ENCODE results near the gene DLGAP3.

Gene DLGAP3

GRCh38 chr1:34917017-34917416 lies 12.4 kb downstream of the DLGAP3 start:
- H3K9ac ChIP-seq (ENCODE audit: low read depth, low read length, poor library complexity), result no peak overlapping the region
- H3K4me2 ChIP-seq (ENCODE audit: insufficient read depth, low read length, poor library complexity, severe bottlenecking), result no peak overlapping the region
- no peak overlapping the region for H3K18ac ChIP-seq (ENCODE audit: low read length)
- H3K4ac ChIP-seq (ENCODE audit: low read length), result no peak overlapping the region
- no CpG with 5 or more reads among the region's 6 CpGs for WGBS, 2 donors (ENCODE audit: extremely low coverage in 2 of 2, insufficient read length in 2 of 2, insufficient replicate concordance in 1 of 2)
- peaks cover 0 to 11% (median 0%) of the 10 kb centered on the region in 3 experiments for H3K27me3 ChIP-seq (ENCODE audit: control insufficient read depth in 3 of 3, insufficient read depth in 3 of 3, low read depth in 1 of 3, low read length in 3 of 3)
- peaks cover 6 to 10% of the 10 kb centered on the region in 2 donors for H3K4me1 ChIP-seq (ENCODE audit: control insufficient read depth in 2 of 2, insufficient read depth in 1 of 2, low read depth in 1 of 2, low read length in 2 of 2)
- no peaks in the 10 kb centered on the region for H3K79me1 ChIP-seq (ENCODE audit: low read depth, low read length)
- H3K36me3 ChIP-seq (replicated peaks in 1 of 2; ENCODE audit: control insufficient read depth in 2 of 2, insufficient read depth in 2 of 2, low read length in 2 of 2), result no peaks in the 10 kb centered on the region
- H2BK12ac ChIP-seq (ENCODE audit: low read length), result no peak overlapping the region
- H2AFZ ChIP-seq (ENCODE audit: low read length), result no peak overlapping the region
- no peak for DNase-seq (ENCODE audit: low spot score)
- H2BK5ac ChIP-seq (ENCODE audit: low read length), result no peak overlapping the region
- H2AK5ac ChIP-seq (ENCODE audit: low read depth, low read length), result no peak overlapping the region
- H4K91ac ChIP-seq (ENCODE audit: low read depth, low read length, poor library complexity), result no peak overlapping the region
- H3K23ac ChIP-seq (ENCODE audit: low read depth, low read length, poor library complexity), result no peak overlapping the region
- no peaks in the 10 kb centered on the region for H3K9me3 ChIP-seq (replicated peaks in 1 of 2; ENCODE audit: control insufficient read depth in 2 of 2, insufficient read depth in 1 of 2, low read depth in 1 of 2, low read length in 2 of 2)
- H3K4me3 ChIP-seq (ENCODE audit: low read length in 2 of 2), result no peak overlapping the region
- no peak overlapping the region for H2BK15ac ChIP-seq (ENCODE audit: low read length)
- H3K27ac ChIP-seq (replicated peaks; ENCODE audit: low read length), result no peak overlapping the region
- H2BK120ac ChIP-seq (ENCODE audit: low read depth, low read length), result no peak overlapping the region
- no peak overlapping the region for H3K14ac ChIP-seq (ENCODE audit: low read length)
- H4K8ac ChIP-seq (ENCODE audit: low read depth, low read length), result no peak overlapping the region

- no peak overlapping the region for H3K9ac ChIP-seq (ENCODE audit: low read depth, low read length, poor library complexity)
- H3K36me3 ChIP-seq (replicated peaks in 1 of 2; ENCODE audit: control insufficient read depth in 2 of 2, insufficient read depth in 2 of 2, low read length in 2 of 2), result no peaks in the 10 kb centered on the region
- no peak overlapping the region for H4K91ac ChIP-seq (ENCODE audit: low read depth, low read length, poor library complexity)
- H3K14ac ChIP-seq (ENCODE audit: low read length), result no peak overlapping the region
- no CpG with 5 or more reads among the region's 4 CpGs for WGBS, 2 donors (ENCODE audit: extremely low coverage in 2 of 2, insufficient read length in 2 of 2, insufficient replicate concordance in 1 of 2)
- no peaks in the 10 kb centered on the region for H3K9me3 ChIP-seq (replicated peaks in 1 of 2; ENCODE audit: control insufficient read depth in 2 of 2, insufficient read depth in 1 of 2, low read depth in 1 of 2, low read length in 2 of 2)
- H3K18ac ChIP-seq (ENCODE audit: low read length), result no peak overlapping the region
- H3K4me2 ChIP-seq (ENCODE audit: insufficient read depth, low read length, poor library complexity, severe bottlenecking), result no peak overlapping the region
- no peak overlapping the region for H3K4ac ChIP-seq (ENCODE audit: low read length)
- no peak overlapping the region for H2BK15ac ChIP-seq (ENCODE audit: low read length)
- H2BK120ac ChIP-seq (ENCODE audit: low read depth, low read length), result no peak overlapping the region
- no peak overlapping the region for H2AFZ ChIP-seq (ENCODE audit: low read length)
- H2BK12ac ChIP-seq (ENCODE audit: low read length), result no peak overlapping the region
- H2AK5ac ChIP-seq (ENCODE audit: low read depth, low read length), result peak overlapping the region; percentile 27
- no peak overlapping the region for H3K4me3 ChIP-seq (ENCODE audit: low read length in 2 of 2)
- H4K8ac ChIP-seq (ENCODE audit: low read depth, low read length), result no peak overlapping the region
- H3K27me3 ChIP-seq (ENCODE audit: control insufficient read depth in 3 of 3, insufficient read depth in 3 of 3, low read depth in 1 of 3, low read length in 3 of 3), result peaks cover 0 to 11% (median 0%) of the 10 kb centered on the region in 3 experiments
- peaks cover 6 to 10% of the 10 kb centered on the region in 2 donors for H3K4me1 ChIP-seq (ENCODE audit: control insufficient read depth in 2 of 2, insufficient read depth in 1 of 2, low read depth in 1 of 2, low read length in 2 of 2)
- no peak overlapping the region for H3K23ac ChIP-seq (ENCODE audit: low read depth, low read length, poor library complexity)
- H3K79me1 ChIP-seq (ENCODE audit: low read depth, low read length), result no peaks in the 10 kb centered on the region
- no peak overlapping the region for H2BK5ac ChIP-seq (ENCODE audit: low read length)
- H3K27ac ChIP-seq (replicated peaks; ENCODE audit: low read length), result no peak overlapping the region
- DNase-seq (ENCODE audit: low spot score), result no peak
Observed at GRCh38 chr1:34916104-34916503, 13.3 kb downstream of the DLGAP3 start.

GRCh38 chr1:34915521-34915920 lies 13.9 kb downstream of the DLGAP3 start:
- Histone ChIP-seq H3K36me3 (replicated peaks in 1 of 2; ENCODE audit: control insufficient read depth in 2 of 2, insufficient read depth in 2 of 2, low read length in 2 of 2) (no peaks in the 10 kb centered on the region), H3K18ac (ENCODE audit: low read length) (no peak overlapping the region), H3K79me1 (ENCODE audit: low read depth, low read length) (no peaks in the 10 kb centered on the region), H3K4ac (ENCODE audit: low read length) (no peak overlapping the region), H2AFZ (ENCODE audit: low read length) (no peak overlapping the region), H2BK15ac (ENCODE audit: low read length) (no peak overlapping the region), H2BK120ac (ENCODE audit: low read depth, low read length) (no peak overlapping the region), H2BK5ac (ENCODE audit: low read length) (no peak overlapping the region), H3K27ac (replicated peaks; ENCODE audit: low read length) (no peak overlapping the region), H3K27me3 (ENCODE audit: control insufficient read depth in 3 of 3, insufficient read depth in 3 of 3, low read depth in 1 of 3, low read length in 3 of 3) (peaks cover 0 to 10% (median 0%) of the 10 kb centered on the region in 3 experiments), H3K4me1 (ENCODE audit: control insufficient read depth in 2 of 2, insufficient read depth in 1 of 2, low read depth in 1 of 2, low read length in 2 of 2) (peaks cover 6 to 10% of the 10 kb centered on the region in 2 donors), H2AK5ac (ENCODE audit: low read depth, low read length) (no peak overlapping the region), H4K91ac (ENCODE audit: low read depth, low read length, poor library complexity) (no peak overlapping the region), H3K9ac (ENCODE audit: low read depth, low read length, poor library complexity) (no peak overlapping the region), H4K8ac (ENCODE audit: low read depth, low read length) (no peak overlapping the region), H3K14ac (ENCODE audit: low read length) (no peak overlapping the region), H3K4me3 (ENCODE audit: low read length in 2 of 2) (no peak overlapping the region), H2BK12ac (ENCODE audit: low read length) (no peak overlapping the region), H3K4me2 (ENCODE audit: insufficient read depth, low read length, poor library complexity, severe bottlenecking) (no peak overlapping the region), H3K9me3 (replicated peaks in 1 of 2; ENCODE audit: control insufficient read depth in 2 of 2, insufficient read depth in 1 of 2, low read depth in 1 of 2, low read length in 2 of 2) (no peaks in the 10 kb centered on the region), H3K23ac (ENCODE audit: low read depth, low read length, poor library complexity) (no peak overlapping the region)
- WGBS, 2 donors (ENCODE audit: extremely low coverage in 2 of 2, insufficient read length in 2 of 2, insufficient replicate concordance in 1 of 2), result no CpG with 5 or more reads among the region's 5 CpGs
- no peak for DNase-seq (ENCODE audit: low spot score)

GRCh38 chr1:34914958-34915357 lies 14.5 kb downstream of the DLGAP3 start:
- no peak overlapping the region for H3K18ac ChIP-seq (ENCODE audit: low read length)
- peaks cover 6 to 10% of the 10 kb centered on the region in 2 donors for H3K4me1 ChIP-seq (ENCODE audit: control insufficient read depth in 2 of 2, insufficient read depth in 1 of 2, low read depth in 1 of 2, low read length in 2 of 2)
- no peak overlapping the region for H2BK12ac ChIP-seq (ENCODE audit: low read length)
- H3K14ac ChIP-seq (ENCODE audit: low read length), result no peak overlapping the region
- no peaks in the 10 kb centered on the region for H3K79me1 ChIP-seq (ENCODE audit: low read depth, low read length)
- no peak overlapping the region for H3K23ac ChIP-seq (ENCODE audit: low read depth, low read length, poor library complexity)
- peaks cover 0 to 5% (median 0%) of the 10 kb centered on the region in 3 experiments for H3K27me3 ChIP-seq (ENCODE audit: control insufficient read depth in 3 of 3, insufficient read depth in 3 of 3, low read depth in 1 of 3, low read length in 3 of 3)
- H2BK5ac ChIP-seq (ENCODE audit: low read length), result no peak overlapping the region
- no peak overlapping the region for H2BK15ac ChIP-seq (ENCODE audit: low read length)
- no peak overlapping the region for H3K4ac ChIP-seq (ENCODE audit: low read length)
- H3K4me3 ChIP-seq (ENCODE audit: low read length in 2 of 2), result no peak overlapping the region
- H3K9ac ChIP-seq (ENCODE audit: low read depth, low read length, poor library complexity), result no peak overlapping the region
- no peak for DNase-seq (ENCODE audit: low spot score)
- H4K8ac ChIP-seq (ENCODE audit: low read depth, low read length), result no peak overlapping the region
- H3K9me3 ChIP-seq (replicated peaks in 1 of 2; ENCODE audit: control insufficient read depth in 2 of 2, insufficient read depth in 1 of 2, low read depth in 1 of 2, low read length in 2 of 2), result no peaks in the 10 kb centered on the region
- H3K36me3 ChIP-seq (replicated peaks in 1 of 2; ENCODE audit: control insufficient read depth in 2 of 2, insufficient read depth in 2 of 2, low read length in 2 of 2), result no peaks in the 10 kb centered on the region
- no peak overlapping the region for H3K27ac ChIP-seq (replicated peaks; ENCODE audit: low read length)
- no peak overlapping the region for H4K91ac ChIP-seq (ENCODE audit: low read depth, low read length, poor library complexity)
- no peak overlapping the region for H2AK5ac ChIP-seq (ENCODE audit: low read depth, low read length)
- H2BK120ac ChIP-seq (ENCODE audit: low read depth, low read length), result no peak overlapping the region
- no peak overlapping the region for H2AFZ ChIP-seq (ENCODE audit: low read length)
- no peak overlapping the region for H3K4me2 ChIP-seq (ENCODE audit: insufficient read depth, low read length, poor library complexity, severe bottlenecking)
- no CpG with 5 or more reads among the region's 2 CpGs for WGBS, 2 donors (ENCODE audit: extremely low coverage in 2 of 2, insufficient read length in 2 of 2, insufficient replicate concordance in 1 of 2)
